GM23338 (cell line): ENCODE data around the gene CRNKL1. TPM values are rescaled to one million over a fixed set of nuclear protein-coding genes. Genes with fewer than 3 reads are reported as not detected.

Source experiments
- ATAC-seq: fragments of 200-7000 bp; cut with Tn5 transposase; 3 replicates; pipeline ENCODE4 v1.9.1; 2020
- DNase-seq: peaks from one replicate; pipeline ENCODE4 v3.0.0-alpha.2; 2015; ENCODE audit warnings: low spot score
- H2AFZ ChIP-seq: fragments of 200-600 bp; sonication (generic); 2 replicates; pipeline ENCODE4 v1.8.0; 2016; ENCODE audit warnings: antibody characterized with exemption, mild to moderate bottlenecking, moderate library complexity
- H3F3A ChIP-seq: fragments of 200-600 bp; sonication (generic); replicated peaks from 2 replicates; pipeline ENCODE4 v1.8.0; 2017; ENCODE audit warnings: antibody characterized with exemption, mixed run types, low read depth
- H3K27ac ChIP-seq: fragments of 200-600 bp; sonication (generic); 2 replicates; pipeline ENCODE4 v1.6.1; 2016; ENCODE audit warnings: low read depth
- H3K27me3 ChIP-seq: fragments of 200-600 bp; sonication (generic); 2 replicates; pipeline ENCODE4 v1.8.0; 2016; ENCODE audit warnings: mild to moderate bottlenecking, mixed run types, moderate library complexity; ENCODE audit not compliant: insufficient read depth
- H3K36me3 ChIP-seq: fragments of 200-600 bp; sonication (generic); 2 replicates; pipeline ENCODE4 v1.8.0; 2016; ENCODE audit warnings: mild to moderate bottlenecking; ENCODE audit not compliant: insufficient read depth
- H3K4me1 ChIP-seq: fragments of 200-600 bp; sonication (generic); 2 replicates; pipeline ENCODE4 v1.8.0; 2016; ENCODE audit warnings: mild to moderate bottlenecking, moderate library complexity; ENCODE audit not compliant: insufficient read depth
- H3K4me2 ChIP-seq: fragments of 200-600 bp; sonication (generic); 2 replicates; pipeline ENCODE4 v1.7.1; 2017; ENCODE audit warnings: mixed run types
- H3K4me3 ChIP-seq: fragments of 200-600 bp; sonication (generic); 2 replicates; pipeline ENCODE4 v1.6.1; 2016; ENCODE audit warnings: mixed run types
- H3K79me2 ChIP-seq: fragments of 200-600 bp; sonication (generic); replicated peaks from 2 replicates; pipeline ENCODE4 v1.8.0; 2017; ENCODE audit warnings: mild to moderate bottlenecking; ENCODE audit not compliant: insufficient read depth
- H3K9me2 ChIP-seq: fragments of 200-600 bp; sonication (generic); 2 replicates; pipeline ENCODE4 v1.8.0; 2017; ENCODE audit not compliant: insufficient read depth
- H4K20me1 ChIP-seq: fragments of 200-600 bp; sonication (generic); replicated peaks from 2 replicates; pipeline ENCODE4 v1.8.0; 2017; ENCODE audit warnings: mild to moderate bottlenecking; ENCODE audit not compliant: insufficient read depth
- H3K27ac Mint-ChIP-seq: 2 replicates; pipeline ENCODE4 v1.8.0; 2020; ENCODE audit warnings: inconsistent platforms, mild to moderate bottlenecking, moderate library complexity, mixed read lengths
- H3K27me3 Mint-ChIP-seq: 3 replicates; pipeline ENCODE4 v1.8.0; 2022; ENCODE audit warnings: low read depth, mild to moderate bottlenecking, moderate library complexity, mixed read lengths, inconsistent platforms; ENCODE audit not compliant: insufficient read depth, poor library complexity
- H3K36me3 Mint-ChIP-seq: 3 replicates; pipeline ENCODE4 v1.8.0; 2021; ENCODE audit warnings: low read depth, mild to moderate bottlenecking, inconsistent platforms, moderate library complexity, mixed read lengths
- H3K4me1 Mint-ChIP-seq: 3 replicates; pipeline ENCODE4 v1.8.0; 2020; ENCODE audit warnings: mild to moderate bottlenecking, inconsistent platforms, mixed read lengths
- H3K4me3 Mint-ChIP-seq: 3 replicates; pipeline ENCODE4 v1.8.0; 2021; ENCODE audit warnings: moderate library complexity, mild to moderate bottlenecking, inconsistent platforms, mixed read lengths
- H3K9me3 Mint-ChIP-seq: 3 replicates; pipeline ENCODE4 v1.8.0; 2020; ENCODE audit warnings: moderate library complexity, mild to moderate bottlenecking, inconsistent platforms, mixed read lengths
- CTCF ChIP-seq, 2 experiments: fragments of 200-600 bp in 1 of 2; sonication (generic) in 1 of 2; conservative IDR thresholded peaks; 2 replicates each; pipeline versions ENCODE4 v1.5.1 to v1.6.1; 2016 to 2017; ENCODE audit warnings: antibody characterized with exemption in 2 of 2, low read depth in 2 of 2, mild to moderate bottlenecking in 2 of 2, moderate library complexity in 1 of 2
- ETS1 ChIP-seq: IDR thresholded peaks from 2 replicates; pipeline ENCODE4 v1.6.1; 2016; ENCODE audit warnings: antibody characterized with exemption
- EZH2 ChIP-seq: fragments of 200-600 bp; sonication (generic); IDR thresholded peaks from one replicate; pipeline ENCODE4 v1.8.0; 2017; ENCODE audit warnings: antibody characterized with exemption, mild to moderate bottlenecking, low read depth; ENCODE audit not compliant: unreplicated experiment
- JUNB ChIP-seq: IDR thresholded peaks from one replicate; pipeline ENCODE4 v1.6.1; 2016; ENCODE audit warnings: antibody characterized with exemption; ENCODE audit not compliant: unreplicated experiment
- NANOG ChIP-seq: IDR thresholded peaks from 2 replicates; pipeline ENCODE4 v1.6.1; 2016; ENCODE audit warnings: antibody characterized with exemption, borderline replicate concordance
- POLR2AphosphoS5 ChIP-seq: IDR thresholded peaks from 2 replicates; pipeline ENCODE4 v1.6.1; 2016; ENCODE audit warnings: antibody characterized with exemption, low read depth
- REST ChIP-seq: IDR thresholded peaks from one replicate; pipeline ENCODE4 v1.6.1; 2018; ENCODE audit warnings: antibody characterized with exemption; ENCODE audit not compliant: unreplicated experiment
- STAT1 ChIP-seq: IDR thresholded peaks from one replicate; pipeline ENCODE4 v1.6.1; 2016; ENCODE audit warnings: antibody characterized with exemption; ENCODE audit not compliant: unreplicated experiment
- ZNF462 ChIP-seq: fragments of 250-450 bp; sonication (Bioruptor Pico); IDR thresholded peaks from 2 replicates; pipeline ENCODE4 v1.5.0; 2020; ENCODE audit warnings: mild to moderate bottlenecking, moderate library complexity
- polyA plus RNA-seq: library from polyadenylated mRNA; unstranded; fragments of >200 nt; fragmentation: Nextera tagmentation; extraction: Ambion mirVana; gene quantifications from 2 replicates; pipeline ENCODE4 v1.2.1, GENCODE V29; 2016
- total RNA-seq: library from RNA; depleted of rRNA; stranded (reverse); fragments of >200 nt; shearing (Covaris generic); gene quantifications from 2 replicates; pipeline ENCODE4 v1.2.3, GENCODE V29; 2014

The CRNKL1 gene
- total and polyA plus RNA-seq, 2 experiments from 2014 or later, result 24.2 to 27.2 TPM

GRCh38 chr20:20089939-20090338, 37.7 kb upstream of the CRNKL1 start:
- Histone ChIP-seq H3K36me3 (no peaks in the 10 kb centered on the region), H3K27me3 (no peaks in the 10 kb centered on the region), H3F3A (no peaks in the 10 kb centered on the region), H3K9me2 (no peaks in the 10 kb centered on the region), H3K27ac (no peak overlapping the region), H3K79me2 (no peaks in the 10 kb centered on the region), H3K4me2 (no peak overlapping the region), H3K4me1 (no peaks in the 10 kb centered on the region), H2AFZ (no peak overlapping the region), H4K20me1 (no peaks in the 10 kb centered on the region), H3K4me3 (no peak overlapping the region)
- no peaks in the 10 kb centered on the region for H3K27me3 Mint-ChIP-seq
- H3K9me3 Mint-ChIP-seq, result no peaks in the 10 kb centered on the region
- no peaks in the 10 kb centered on the region for H3K4me1 Mint-ChIP-seq
- no peak overlapping the region for H3K27ac Mint-ChIP-seq
- H3K4me3 Mint-ChIP-seq, result no peak overlapping the region
- H3K36me3 Mint-ChIP-seq, result no peaks in the 10 kb centered on the region
- ATAC-seq (no peak), DNase-seq (no peak)
- TF ChIP-seq EZH2 (no peak), STAT1 (no peak)

- no peaks in the 10 kb centered on the region for H3K9me3 Mint-ChIP-seq
- DNase-seq (no peak), ATAC-seq (no peak)
Observed at GRCh38 chr20:20089018-20089417, 36.8 kb upstream of the CRNKL1 start.

More at GRCh38 chr20:20089018-20089417, 36.8 kb upstream of the CRNKL1 start:
- Histone ChIP-seq H3K79me2 (no peaks in the 10 kb centered on the region), H3K4me3 (no peak overlapping the region), H3K36me3 (no peaks in the 10 kb centered on the region), H4K20me1 (no peaks in the 10 kb centered on the region), H3K27me3 (no peaks in the 10 kb centered on the region), H2AFZ (no peak overlapping the region), H3K4me1 (no peaks in the 10 kb centered on the region), H3K9me2 (no peaks in the 10 kb centered on the region), H3K27ac (no peak overlapping the region), H3F3A (no peaks in the 10 kb centered on the region), H3K4me2 (no peak overlapping the region)
- no peak overlapping the region for H3K4me3 Mint-ChIP-seq
- TF ChIP-seq REST (no peak), ETS1 (no peak), CTCF (conservative IDR thresholded peaks at IDR 0.05; ENCODE audit: low read depth in 2 of 2) (no peak), ZNF462 (no peak), JUNB (no peak), POLR2AphosphoS5 (no peak), NANOG (no peak)
- no peaks in the 10 kb centered on the region for H3K36me3 Mint-ChIP-seq
- no peaks in the 10 kb centered on the region for H3K27me3 Mint-ChIP-seq
- no peak overlapping the region for H3K27ac Mint-ChIP-seq
- H3K4me1 Mint-ChIP-seq, result no peaks in the 10 kb centered on the region
